AG09319 (cell line): Measurements from ENCODE around the gene NSD1.
"Not testable (repeated sequence)": the region's sequence is repeated elsewhere in the genome, so short reads cannot be mapped to it uniquely, and the experiment has no call there.

ENCODE experiments used
- DNase-seq: peaks from one replicate; pipeline ENCODE4 v3.0.0-alpha.2; 2010; ENCODE audit warnings: low read depth; ENCODE audit errors: extremely low read depth
- CTCF ChIP-seq: IDR thresholded peaks from 2 replicates; pipeline ENCODE4 v1.5.1; 2011; ENCODE audit warnings: low read depth, mild to moderate bottlenecking, inconsistent platforms, low read length, moderate library complexity

NSD1 gene

GRCh38 chr5:177300951-177301350, 167.4 kb downstream of the NSD1 start:
- DNase-seq: no peak
- no peak for TF ChIP-seq CTCF

GRCh38 chr5:177301503-177302165, 168.1 kb downstream of the NSD1 start:
- no peak for TF ChIP-seq CTCF
- DNase-seq: no peak

GRCh38 chr5:177302354-177303110, 169.0 kb downstream of the NSD1 start:
- no peak for DNase-seq

GRCh38 chr5:177303121-177303924, 169.8 kb downstream of the NSD1 start, which contains the start of the genes PRELID1 and RAB24:
TSS of gene PRELID1 (plus strand) at chr5:177303799. CDS start at chr5:177303986, 187 bp downstream.
TSS of gene RAB24 (minus strand) at chr5:177303719. CDS start at chr5:177303288, 431 bp downstream.
- peak; percentile 48 for DNase-seq
- TF ChIP-seq CTCF: peak; percentile 27

More at GRCh38 chr5:177302354-177303110, 169.0 kb downstream of the NSD1 start:
- TF ChIP-seq CTCF: no peak

GRCh38 chr5:177303925-177304391, 170.4 kb downstream of the NSD1 start:
- DNase-seq: no peak
- TF ChIP-seq CTCF: no peak

GRCh38 chr5:177304392-177305119, 171.0 kb downstream of the NSD1 start:
- TF ChIP-seq CTCF: no peak
- DNase-seq: no peak

- DNase-seq: not testable (repeated sequence)
Observed at GRCh38 chr5:177306103-177306640, 172.6 kb downstream of the NSD1 start.
